Mesenteric fat pad (tissue), 1 donor: ENCODE measurements around the gene CD46. TPM values are rescaled to one million over a fixed set of nuclear protein-coding genes. Genes with fewer than 3 reads are reported as not detected.
A peak's percentile ranks its signal among the peaks of the same experiment; 100 is the strongest.

ENCODE experiments used
- DNase-seq: peaks from one replicate; pipeline ENCODE4 v3.0.0-alpha.2; 2020; ENCODE audit warnings: low spot score
- total RNA-seq: library from RNA; stranded (reverse); fragmentation: NEBNext Ultra II Directional; extraction: Animal tissue kit (Norgen Biotek cat#: 25700); gene quantifications from one replicate; pipeline ENCODE4 v1.2.1, GENCODE V29; 2021
- donor health status: DM: yes; HTN: yes; CAD: no.

Gene CD46
- total RNA-seq, 1 donor from 2014 or later = 242 TPM

GRCh38 chr1:207826557-207827487 lies 75.0 kb downstream of the CD46 start:
- no peak for DNase-seq

GRCh38 chr1:207827488-207827830 lies 75.6 kb downstream of the CD46 start:
- no peak for DNase-seq

- peak; percentile 37 for DNase-seq
These were observed 76.2 kb downstream of the CD46 start for GRCh38 chr1:207828046-207828445.

- DNase-seq = peak; percentile 72
These were observed 76.8 kb downstream of the CD46 start for GRCh38 chr1:207828485-207829158.

- no peak for DNase-seq
These were observed 77.7 kb downstream of the CD46 start for GRCh38 chr1:207829576-207829975.

- DNase-seq = peak; percentile 60
These were observed 78.9 kb downstream of the CD46 start for GRCh38 chr1:207830788-207831187.

- DNase-seq = peak; percentile 33
These were observed 79.9 kb downstream of the CD46 start for GRCh38 chr1:207831517-207832327.

GRCh38 chr1:207832796-207833195 lies 80.9 kb downstream of the CD46 start:
- peak; percentile 43 for DNase-seq

- peak; percentile 39 for DNase-seq
These were observed 81.5 kb downstream of the CD46 start for GRCh38 chr1:207833381-207833780.

- peak; percentile 74 for DNase-seq
These were observed 82.3 kb downstream of the CD46 start for GRCh38 chr1:207833956-207834660.

GRCh38 chr1:207835958-207836357 lies 84.1 kb downstream of the CD46 start:
- DNase-seq = no peak

- DNase-seq = peak; percentile 75
These were observed 84.9 kb downstream of the CD46 start for GRCh38 chr1:207836591-207837347.

- DNase-seq = no peak
These were observed 85.8 kb downstream of the CD46 start for GRCh38 chr1:207837673-207838072.

- peak; percentile 89 for DNase-seq
These were observed 86.6 kb downstream of the CD46 start for GRCh38 chr1:207838156-207839082.

- DNase-seq = no peak
These were observed 87.2 kb downstream of the CD46 start for GRCh38 chr1:207839083-207839413.

- no peak for DNase-seq
These were observed 88.5 kb downstream of the CD46 start for GRCh38 chr1:207840380-207840779.

- DNase-seq = no peak
These were observed 89.4 kb downstream of the CD46 start for GRCh38 chr1:207841293-207841692.

GRCh38 chr1:207841901-207842300 lies 90.0 kb downstream of the CD46 start:
- no peak for DNase-seq

- DNase-seq = no peak
These were observed 90.7 kb downstream of the CD46 start for GRCh38 chr1:207842506-207842905.
